NCI-H187 treated with DMSO at 0.1 percent for 48 hours (cell line): ENCODE data around the gene ZBTB22.
"Not testable (repeated sequence)": the region's sequence is repeated elsewhere in the genome, so short reads cannot be mapped to it uniquely, and the experiment has no call there.

ENCODE experiments used
- DNase-seq: peaks from one replicate; lab custom pipeline; 2025; lab: John Stamatoyannopoulos, UW

ZBTB22 gene

GRCh38 chr6:33279971-33280511, 37.5 kb downstream of the ZBTB22 start:
- no peak for DNase-seq

- no peak for DNase-seq
Measured at GRCh38 chr6:33279257-33279695, 38.3 kb downstream of the ZBTB22 start.

GRCh38 chr6:33278810-33279209, 38.7 kb downstream of the ZBTB22 start:
- no peak for DNase-seq

- no peak for DNase-seq
Measured at GRCh38 chr6:33278392-33278741, 39.2 kb downstream of the ZBTB22 start.

GRCh38 chr6:33277663-33278391, 39.7 kb downstream of the ZBTB22 start:
- no peak for DNase-seq

GRCh38 chr6:33276864-33277662, 40.5 kb downstream of the ZBTB22 start, which contains the start of gene B3GALT4:
Gene B3GALT4 (plus strand): TSS chr6:33277123. CDS start chr6:33277420, 297 bp downstream.
- no peak for DNase-seq

GRCh38 chr6:33276581-33276863, 41.0 kb downstream of the ZBTB22 start:
- DNase-seq, result no peak

- not testable (repeated sequence) for DNase-seq
Measured at GRCh38 chr6:33275795-33276580, 41.6 kb downstream of the ZBTB22 start.

- DNase-seq, result no peak
Measured at GRCh38 chr6:33273924-33274902, 43.3 kb downstream of the ZBTB22 start.

- DNase-seq, result no peak
Measured at GRCh38 chr6:33273129-33273923, 44.2 kb downstream of the ZBTB22 start.

GRCh38 chr6:33272275-33273128, 45.0 kb downstream of the ZBTB22 start:
- DNase-seq, result no peak

- peak; percentile 93 for DNase-seq
Measured at GRCh38 chr6:33271468-33272274, 45.9 kb downstream of the ZBTB22 start, which contains the start of the genes RPS18 and VPS52. Gene RPS18 (plus strand): TSS chr6:33272075. CDS start chr6:33272120, 45 bp downstream. Gene VPS52 (minus strand): TSS chr6:33271876. CDS start chr6:33271675, 201 bp downstream.

- no peak for DNase-seq
Measured at GRCh38 chr6:33271117-33271467, 46.5 kb downstream of the ZBTB22 start.
